ENCODE measurements around the gene CD63. TPM values are rescaled to one million over a fixed set of nuclear protein-coding genes. Genes with fewer than 3 reads are reported as not detected.

The CD63 gene
- total and polyA plus RNA-seq, 2 of the 13 experiments (the other 11 are each of a cell fraction or from before 2014, with no cell fraction given) = 234 to 277 TPM

GRCh38 chr12:55713721-55714120, 15.1 kb downstream of the CD63 start:
- peaks cover 0 to 29% of the 10 kb centered on the region in 2 experiments; a peak in 2 of 5 replicates for H3K27me3 ChIP-seq (ENCODE audit: control insufficient read depth in 1 of 2, insufficient read depth in 2 of 2, low read length in 2 of 2)
- BruUV-seq (replicated peaks) = no TSS peak
- intact Hi-C loops (cut with micrococcal nuclease; ENCODE audit: unreplicated experiment) (no loop called here), in situ Hi-C loops (cut with HindIII; ENCODE audit: extremely low pct_ligation_motif_present, low pct_unique_long_range_greater_than_20kb) (no loop called here)
- ATAC-seq = no peak
- no peak for FAIRE-seq
- no peak overlapping the region for H3K4me2 ChIP-seq (ENCODE audit: low read depth, low read length)
- H3K36me3 ChIP-seq (replicated peaks in 1 of 2; ENCODE audit: control insufficient read depth in 1 of 2, insufficient read depth in 2 of 2, low read length in 2 of 2) = no peaks in the 10 kb centered on the region
- CTCF ChIA-PET (ENCODE audit: low intra/inter-chr PET ratio, low total read pairs) = no interaction called here
- TF ChIP-seq SIN3A (IDR thresholded peaks at IDR 0.05; ENCODE audit: borderline replicate concordance, low read depth, low read length) (no peak), ATF7 (IDR thresholded peaks at IDR 0.05) (peak; percentile 85), ATF7 (CRISPR knock-in tag; IDR thresholded peaks at IDR 0.05) (no peak)
- H3K79me2 ChIP-seq (ENCODE audit: insufficient read depth, low read length) = no peaks in the 10 kb centered on the region
- H3K27ac ChIP-seq (ENCODE audit: extremely low read length, insufficient read depth, low read length) = no peak overlapping the region
- H2AFZ ChIP-seq (ENCODE audit: low read length) = no peak overlapping the region
- WGBS (ENCODE audit: low lambda C conversion rate) = 22% methylated on average over 2 of the region's 2 CpGs
- peaks cover 31% of the 10 kb centered on the region for H3K4me1 ChIP-seq (ENCODE audit: insufficient read depth, low read length)
- DNase-seq (ENCODE audit: low spot score) = no peak
- no peak overlapping the region for H3K4me3 ChIP-seq (replicated peaks in 1 of 3; ENCODE audit: insufficient read depth in 1 of 3, low read depth in 2 of 3, low read length in 3 of 3)
- H4K20me1 ChIP-seq (ENCODE audit: insufficient read depth, low read length) = no peaks in the 10 kb centered on the region; the same call in 1 of the 2 replicates
- no peaks in the 10 kb centered on the region for H3K9me3 ChIP-seq (ENCODE audit: low read length)
- POLR2A ChIA-PET = no interaction called here
- H3K9ac ChIP-seq (ENCODE audit: insufficient read depth, low read depth, low read length) = no peak overlapping the region

- no peak for ATAC-seq
Observed at GRCh38 chr12:55712700-55713415, 16.0 kb downstream of the CD63 start.

More at GRCh38 chr12:55712700-55713415, 16.0 kb downstream of the CD63 start:
- H3K27me3 ChIP-seq (ENCODE audit: control insufficient read depth in 1 of 2, insufficient read depth in 2 of 2, low read length in 2 of 2) = peaks cover 0 to 38% of the 10 kb centered on the region in 2 experiments; a peak in 2 of 5 replicates
- H3K4me2 ChIP-seq (ENCODE audit: low read depth, low read length) = no peak overlapping the region
- no peak overlapping the region for H3K27ac ChIP-seq (ENCODE audit: extremely low read length, insufficient read depth, low read length)
- DNase-seq (ENCODE audit: low spot score) = no peak
- in situ Hi-C loops (cut with HindIII; ENCODE audit: extremely low pct_ligation_motif_present, low pct_unique_long_range_greater_than_20kb) (no loop called here), intact Hi-C loops (cut with micrococcal nuclease; ENCODE audit: unreplicated experiment) (no loop called here)
- no peaks in the 10 kb centered on the region for H3K36me3 ChIP-seq (replicated peaks in 1 of 2; ENCODE audit: control insufficient read depth in 1 of 2, insufficient read depth in 2 of 2, low read length in 2 of 2)
- no peak overlapping the region for H2AFZ ChIP-seq (ENCODE audit: low read length)
- no peaks in the 10 kb centered on the region for H3K9me3 ChIP-seq (ENCODE audit: low read length)
- no TSS peak for BruUV-seq (replicated peaks)
- peaks cover 29% of the 10 kb centered on the region for H3K4me1 ChIP-seq (ENCODE audit: insufficient read depth, low read length)
- TF ChIP-seq CCDC6 (CRISPR knock-in tag; IDR thresholded peaks at IDR 0.05) (no peak), MXD1 (CRISPR knock-in tag; IDR thresholded peaks at IDR 0.05) (no peak), ARID2 (CRISPR knock-in tag; IDR thresholded peaks at IDR 0.05; ENCODE audit: borderline replicate concordance) (no peak), MLLT10 (CRISPR knock-in tag; IDR thresholded peaks at IDR 0.05) (no peak), PCBP1 (IDR thresholded peaks at IDR 0.05; ENCODE audit: borderline replicate concordance, low read depth, low read length) (no peak), MBNL3 (CRISPR knock-in tag; conservative IDR thresholded peaks at IDR 0.05) (no peak), ZNF24 (IDR thresholded peaks at IDR 0.05) (no peak), FOXK1 (CRISPR knock-in tag; IDR thresholded peaks at IDR 0.05; ENCODE audit: borderline replicate concordance, low read depth) (no peak), YEATS4 (CRISPR knock-in tag; IDR thresholded peaks at IDR 0.05; ENCODE audit: borderline replicate concordance) (no peak)
- TF ChIP-seq, protein P1, sequence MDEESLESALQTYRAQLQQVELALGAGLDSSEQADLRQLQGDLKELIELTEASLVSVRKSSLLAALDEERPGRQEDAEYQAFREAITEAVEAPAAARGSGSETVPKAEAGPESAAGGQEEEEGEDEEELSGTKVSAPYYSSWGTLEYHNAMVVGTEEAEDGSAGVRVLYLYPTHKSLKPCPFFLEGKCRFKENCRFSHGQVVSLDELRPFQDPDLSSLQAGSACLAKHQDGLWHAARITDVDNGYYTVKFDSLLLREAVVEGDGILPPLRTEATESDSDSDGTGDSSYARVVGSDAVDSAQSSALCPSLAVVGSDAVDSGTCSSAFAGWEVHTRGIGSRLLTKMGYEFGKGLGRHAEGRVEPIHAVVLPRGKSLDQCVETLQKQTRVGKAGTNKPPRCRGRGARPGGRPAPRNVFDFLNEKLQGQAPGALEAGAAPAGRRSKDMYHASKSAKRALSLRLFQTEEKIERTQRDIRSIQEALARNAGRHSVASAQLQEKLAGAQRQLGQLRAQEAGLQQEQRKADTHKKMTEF (CRISPR knock-in tag; IDR thresholded peaks at IDR 0.05) = no peak
- no peak for FAIRE-seq
- no peaks in the 10 kb centered on the region; the same call in 1 of the 2 replicates for H4K20me1 ChIP-seq (ENCODE audit: insufficient read depth, low read length)
- WGBS (ENCODE audit: low lambda C conversion rate) = 0% methylated on average over 1 of the region's 1 CpG
- H3K9ac ChIP-seq (ENCODE audit: insufficient read depth, low read depth, low read length) = no peak overlapping the region
- POLR2A ChIA-PET = no interaction called here
- no peak overlapping the region for H3K4me3 ChIP-seq (replicated peaks in 1 of 3; ENCODE audit: insufficient read depth in 1 of 3, low read depth in 2 of 3, low read length in 3 of 3)
- H3K79me2 ChIP-seq (ENCODE audit: insufficient read depth, low read length) = no peaks in the 10 kb centered on the region
- CTCF ChIA-PET (ENCODE audit: low intra/inter-chr PET ratio, low total read pairs) = no interaction called here

All from HepG2 (cell line).